Measurements from ENCODE around the gene PRPF38B.

PRPF38B gene

DNA sequence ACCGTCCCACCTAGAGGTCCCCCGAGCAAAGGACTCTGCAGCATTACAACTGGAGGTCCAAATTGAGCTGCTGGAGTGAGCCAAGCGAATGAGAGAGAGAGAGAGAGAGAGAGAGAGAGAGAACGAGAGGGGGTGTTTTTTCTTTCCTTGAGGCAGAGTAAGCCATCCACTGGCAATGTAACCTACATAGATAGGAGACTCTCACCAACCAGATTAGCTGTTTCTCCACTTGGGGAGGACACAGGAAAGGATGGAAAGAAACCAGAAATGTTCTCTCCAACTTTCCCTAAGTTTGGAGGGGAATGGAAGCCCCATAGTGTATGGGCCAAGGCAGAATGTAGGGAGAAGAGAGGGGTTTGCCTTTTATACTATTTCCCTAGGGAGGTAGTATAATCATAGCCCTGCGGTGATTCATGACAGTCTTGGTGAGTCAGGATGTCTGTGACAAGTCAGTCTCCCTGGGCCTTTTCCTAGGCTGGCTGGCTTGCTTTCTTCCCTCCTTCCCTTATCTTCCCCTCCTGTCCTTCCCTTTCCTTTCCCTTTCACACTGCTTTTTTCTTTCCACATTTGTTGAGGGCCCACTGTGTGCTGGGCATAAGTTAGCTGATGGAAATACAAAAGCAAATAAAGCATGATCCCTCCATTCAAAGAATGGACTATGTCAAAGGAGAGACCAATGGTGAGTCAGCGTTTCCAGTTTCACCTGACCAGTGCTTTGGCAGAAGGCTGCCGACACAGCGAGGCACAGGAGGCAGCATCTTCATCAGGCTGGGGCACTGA is 27.7 kb downstream of the PRPF38B start:
- peaks cover 3% of the 10 kb centered on the region; the same call in 1 of the 2 replicates for H3K4me1 ChIP-seq
- peak; percentile 39 for DNase-seq
- no peak for TF ChIP-seq CTCF (IDR thresholded peaks at IDR 0.05; ENCODE audit: low read depth, low read length)
- no peaks in the 10 kb centered on the region for H3K9me3 ChIP-seq
- H3K27me3 ChIP-seq: no peaks in the 10 kb centered on the region
- no peaks in the 10 kb centered on the region for H3K36me3 ChIP-seq
- H3K4me3 ChIP-seq (ENCODE audit: low read depth, low read length): no peak overlapping the region

DNA sequence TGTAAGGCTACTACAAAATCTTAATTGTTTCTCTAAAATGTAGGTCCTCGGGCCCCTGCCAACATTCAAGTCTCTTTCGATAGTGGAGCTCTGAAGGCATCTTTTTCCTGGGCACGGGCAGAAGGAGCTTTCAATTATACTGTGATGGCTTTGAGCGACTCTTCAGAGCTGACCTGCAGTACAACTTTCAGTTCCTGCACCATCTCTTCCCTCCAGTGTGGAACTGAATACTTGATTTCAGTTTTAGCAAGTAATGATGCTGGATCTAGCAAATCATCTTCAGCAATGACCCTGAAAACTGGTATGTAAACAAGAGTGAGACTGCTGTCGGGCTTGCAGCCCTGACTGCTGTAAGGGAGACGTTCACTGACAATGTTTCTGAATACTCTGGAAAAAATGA is 30.2 kb downstream of the PRPF38B start:
- Histone ChIP-seq H3K4me3 (ENCODE audit: low read depth, low read length) (no peak overlapping the region), H3K9me3 (no peaks in the 10 kb centered on the region), H3K27me3 (no peaks in the 10 kb centered on the region), H3K4me1 (peaks cover 3% of the 10 kb centered on the region; the same call in 1 of the 2 replicates), H3K36me3 (no peaks in the 10 kb centered on the region)
- no peak for DNase-seq
- no peak for TF ChIP-seq CTCF (IDR thresholded peaks at IDR 0.05; ENCODE audit: low read depth, low read length)

DNA sequence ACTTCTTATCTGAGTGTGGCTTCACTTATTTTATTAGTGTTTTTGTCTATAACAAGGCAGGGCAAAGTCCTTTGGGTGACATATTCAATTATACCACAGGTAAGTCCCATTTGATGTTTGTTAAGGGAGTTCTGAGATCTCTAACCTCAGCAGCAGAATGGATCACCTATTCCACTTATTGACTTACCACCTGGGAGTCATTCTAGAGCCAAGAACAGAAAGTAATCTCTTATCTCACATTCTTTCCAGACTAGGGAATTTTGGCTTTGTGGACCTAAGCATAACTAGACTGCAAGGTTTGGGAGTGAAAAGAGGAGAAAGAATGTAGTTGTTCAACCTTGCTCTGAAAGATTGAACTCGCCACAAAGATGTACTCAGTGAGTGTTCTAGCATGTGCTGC is 33.8 kb downstream of the PRPF38B start:
- no peak overlapping the region for H3K4me3 ChIP-seq (ENCODE audit: low read depth, low read length)
- no peak for TF ChIP-seq CTCF (IDR thresholded peaks at IDR 0.05; ENCODE audit: low read depth, low read length)
- no peaks in the 10 kb centered on the region for H3K27me3 ChIP-seq
- no peaks in the 10 kb centered on the region for H3K36me3 ChIP-seq
- H3K9me3 ChIP-seq: no peaks in the 10 kb centered on the region
- DNase-seq: no peak
- no peaks in the 10 kb centered on the region for H3K4me1 ChIP-seq

DNA sequence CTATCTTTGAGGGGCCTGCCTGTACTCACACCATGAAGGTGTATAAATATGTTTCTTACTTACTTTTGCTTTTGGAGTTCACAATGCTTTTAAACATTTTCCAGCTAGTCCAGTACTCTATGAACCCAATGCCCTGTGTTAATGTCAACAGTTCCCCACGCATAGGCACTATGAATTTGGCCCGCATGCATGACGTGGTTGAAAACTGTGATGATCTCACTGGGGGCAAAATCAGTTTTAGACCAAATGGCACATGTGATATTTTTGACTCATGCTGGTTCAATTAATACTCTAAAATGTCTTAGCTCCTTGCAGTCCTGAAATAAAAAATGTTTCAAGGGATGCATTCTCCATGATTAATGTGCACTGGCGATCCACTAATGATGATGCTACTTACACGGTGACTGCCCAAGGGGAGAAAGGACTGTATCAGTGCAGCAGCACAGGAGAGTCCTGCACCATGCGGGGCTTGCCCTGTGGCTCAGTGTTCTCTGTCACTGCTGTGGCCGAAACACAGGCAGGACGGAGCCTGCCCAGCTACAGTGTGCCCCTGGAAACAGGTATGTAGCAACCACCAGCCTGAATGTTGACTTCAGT is 36.3 kb downstream of the PRPF38B start:
- Histone ChIP-seq H3K4me1 (no peaks in the 10 kb centered on the region), H3K4me3 (ENCODE audit: low read depth, low read length) (no peak overlapping the region), H3K9me3 (no peaks in the 10 kb centered on the region), H3K36me3 (no peaks in the 10 kb centered on the region), H3K27me3 (no peaks in the 10 kb centered on the region)
- TF ChIP-seq CTCF (IDR thresholded peaks at IDR 0.05; ENCODE audit: low read depth, low read length): no peak
- DNase-seq: no peak

GRCh38 chr1:108729481-108729880 is 37.4 kb downstream of the PRPF38B start:
- Histone ChIP-seq H3K36me3 (no peaks in the 10 kb centered on the region), H3K4me3 (ENCODE audit: low read depth, low read length) (no peak overlapping the region), H3K27me3 (no peaks in the 10 kb centered on the region), H3K4me1 (no peaks in the 10 kb centered on the region), H3K9me3 (no peaks in the 10 kb centered on the region)
- DNase-seq: no peak
- TF ChIP-seq CTCF (IDR thresholded peaks at IDR 0.05; ENCODE audit: low read depth, low read length): no peak

DNA sequence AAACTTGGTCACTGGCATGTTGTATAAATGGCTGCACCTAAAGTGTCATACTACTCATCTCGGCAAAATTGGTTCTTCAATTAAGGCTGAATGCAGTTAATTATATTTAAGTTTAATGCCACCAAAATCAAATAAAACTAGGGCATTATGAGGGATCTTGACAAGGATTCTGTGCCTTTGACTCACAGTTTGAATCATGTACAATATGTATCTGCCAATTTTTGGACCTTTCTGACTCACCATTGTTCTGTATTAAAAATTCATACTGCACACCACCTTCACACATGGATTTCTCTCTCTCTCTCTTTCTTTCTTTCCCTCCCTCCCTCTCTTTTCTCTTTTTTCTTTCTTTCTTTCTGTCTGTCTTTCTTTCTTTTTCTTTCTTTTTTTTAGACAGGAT is 40.3 kb downstream of the PRPF38B start:
- H3K36me3 ChIP-seq: no peaks in the 10 kb centered on the region
- no peaks in the 10 kb centered on the region for H3K4me1 ChIP-seq
- no peaks in the 10 kb centered on the region for H3K9me3 ChIP-seq
- H3K27me3 ChIP-seq: no peaks in the 10 kb centered on the region
- H3K4me3 ChIP-seq (ENCODE audit: low read depth, low read length): no peak overlapping the region
- no peak for TF ChIP-seq CTCF (IDR thresholded peaks at IDR 0.05; ENCODE audit: low read depth, low read length)
- no peak for DNase-seq

Data from BE2C (cell line).